HG03378 (cell line): ENCODE results near the gene CSF1.

Experiments
- ATAC-seq: cut with Tn5 transposase; IDR thresholded peaks from one replicate; pipeline ENCODE4 v1.9.1; 2021; ENCODE audit warnings: mild to moderate bottlenecking, moderate library complexity; ENCODE audit not compliant: unreplicated experiment

The CSF1 gene

DNA sequence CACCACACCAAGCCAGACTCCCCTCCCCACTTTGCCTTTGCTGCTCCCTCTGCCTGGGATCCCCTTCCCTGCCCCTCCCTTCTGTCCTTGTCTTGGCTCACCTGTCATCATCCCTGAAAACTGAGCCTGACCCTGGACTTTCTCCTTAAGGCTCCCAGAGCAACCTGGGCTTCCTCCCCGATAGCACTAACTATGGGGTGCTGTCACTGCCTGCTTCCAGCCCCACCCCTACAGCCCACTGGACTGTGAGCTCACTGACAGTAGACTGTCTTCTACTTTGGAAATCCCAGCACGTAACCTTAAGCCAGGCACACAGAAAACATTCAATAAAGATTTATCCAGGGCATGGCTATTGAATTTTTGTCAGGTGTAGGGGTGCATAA lies 9.5 kb upstream of the CSF1 start:
- no peak for ATAC-seq

DNA sequence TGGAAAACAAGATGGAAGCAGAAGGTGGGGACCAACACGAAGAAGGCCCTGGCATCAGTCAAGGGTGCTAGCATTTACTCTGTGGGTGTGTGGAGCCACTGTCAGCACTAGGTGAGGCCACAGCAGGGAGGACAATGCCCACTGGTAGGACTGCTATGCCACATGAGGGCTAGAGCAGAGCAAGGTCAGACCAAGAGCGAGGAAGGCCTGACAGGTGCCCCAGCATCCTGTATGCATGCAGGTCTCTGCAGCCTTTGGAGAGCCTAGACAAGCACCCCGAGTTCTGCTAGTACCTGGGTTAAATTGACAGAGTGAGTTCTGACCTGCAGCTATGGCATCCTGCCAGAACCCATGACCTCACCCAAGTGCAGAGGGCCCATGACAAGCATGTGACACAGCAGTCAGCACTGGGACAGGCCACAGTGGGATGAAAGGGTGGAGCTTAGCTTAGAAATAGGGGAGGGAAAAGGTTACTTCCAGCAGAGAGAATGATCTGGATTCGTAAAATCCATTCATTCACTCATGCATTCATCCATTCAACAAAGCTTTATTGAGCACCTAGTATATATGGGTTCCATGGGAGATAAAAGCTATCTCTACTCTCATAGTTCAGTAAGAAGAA lies 9.0 kb upstream of the CSF1 start:
- no peak for ATAC-seq

DNA sequence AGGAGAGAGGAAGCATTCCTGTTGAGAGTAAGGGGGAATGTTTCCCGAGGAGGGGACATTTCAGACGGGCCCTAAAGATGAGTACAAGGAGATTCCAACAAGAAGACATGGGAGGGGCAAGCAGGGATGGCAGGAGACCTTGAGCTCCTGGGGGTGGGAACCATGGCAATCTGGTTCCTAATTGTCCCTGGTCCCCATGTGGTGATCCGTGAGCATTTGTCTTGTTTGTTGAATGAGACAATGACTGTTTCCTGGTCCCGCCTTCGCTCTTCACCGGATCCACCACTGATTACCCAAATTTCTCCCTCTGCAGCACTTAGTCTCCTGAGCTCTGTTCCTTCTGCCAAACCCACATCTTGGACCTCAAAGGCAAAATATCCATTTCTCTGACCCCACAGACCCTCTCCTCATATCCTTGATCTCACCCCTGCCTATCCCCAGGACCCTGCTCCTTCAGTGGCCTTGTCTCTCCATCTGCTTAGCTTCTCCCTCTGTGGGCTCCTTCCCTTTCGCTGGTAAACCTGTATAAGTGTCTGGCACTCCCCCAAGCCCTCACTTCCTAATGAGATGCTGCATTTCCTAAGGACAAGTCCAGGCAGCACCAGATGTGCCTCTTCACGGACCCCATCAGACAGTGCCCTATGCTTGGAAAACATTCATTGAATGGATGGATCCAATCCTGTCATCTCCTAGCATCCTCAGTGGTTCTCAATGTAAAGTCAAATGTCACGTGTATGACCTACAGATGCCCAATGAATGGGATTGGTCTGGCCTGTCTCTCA lies 8.3 kb upstream of the CSF1 start:
- ATAC-seq = no peak

DNA sequence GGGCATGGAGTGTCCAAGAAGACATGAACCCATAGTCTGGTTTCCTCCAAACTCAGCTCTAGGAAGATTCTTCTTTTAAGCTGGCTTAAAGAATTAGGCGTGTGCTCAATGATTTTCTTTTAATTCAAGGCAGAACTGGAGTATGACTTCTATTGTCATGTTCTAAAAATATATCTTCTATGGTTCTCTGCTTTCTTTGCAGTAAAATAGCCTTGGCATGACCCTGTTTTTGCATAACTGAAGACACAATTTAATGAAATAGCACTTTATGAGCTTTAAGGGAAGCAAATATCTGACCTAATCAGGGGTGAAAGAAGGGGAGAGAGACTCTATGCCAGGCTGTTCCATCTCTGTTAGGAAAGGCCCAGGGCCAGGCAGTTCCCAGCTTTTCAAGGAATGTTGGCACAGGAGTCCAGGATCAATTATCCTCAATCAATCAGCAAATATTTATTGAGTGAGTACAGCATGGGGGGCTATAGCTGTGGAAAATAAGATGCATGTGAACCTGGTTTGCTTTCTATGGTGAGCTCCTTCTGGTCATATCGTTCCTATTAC lies 7.2 kb upstream of the CSF1 start:
- ATAC-seq = no peak

DNA sequence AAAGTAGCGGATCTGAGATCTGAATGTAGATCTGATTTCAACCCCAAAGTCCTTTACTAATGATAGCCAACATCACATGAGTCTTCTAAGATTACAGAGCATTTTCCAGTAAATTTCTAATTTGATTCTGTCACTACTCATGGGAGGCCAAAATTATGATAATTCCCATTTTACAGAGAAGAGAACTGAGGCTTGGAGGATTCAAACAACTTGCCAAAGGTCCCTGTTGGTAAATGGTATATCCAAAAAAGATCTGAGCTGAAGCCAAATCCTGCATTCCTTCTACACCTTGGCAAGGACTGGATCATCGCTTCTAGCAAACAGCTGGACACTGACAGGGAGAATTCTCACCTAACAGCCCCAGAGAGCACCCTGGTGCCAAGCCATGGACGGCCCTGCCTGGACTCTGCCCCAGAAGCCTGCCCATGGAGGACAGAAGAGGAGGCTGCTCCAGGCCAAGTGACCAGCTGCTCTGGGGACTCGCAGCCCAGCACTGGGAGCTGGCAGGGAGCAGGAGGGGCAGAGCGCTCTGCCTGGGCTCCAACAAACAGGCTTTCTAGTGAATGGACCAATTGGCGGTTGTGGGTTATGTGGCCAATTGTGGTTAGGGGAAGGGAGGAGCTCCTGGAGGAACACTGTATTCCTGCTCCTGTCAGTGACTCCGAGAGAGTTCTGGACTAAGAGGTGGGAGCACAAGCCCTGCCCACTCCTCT lies 6.4 kb upstream of the CSF1 start:
- no peak for ATAC-seq

DNA sequence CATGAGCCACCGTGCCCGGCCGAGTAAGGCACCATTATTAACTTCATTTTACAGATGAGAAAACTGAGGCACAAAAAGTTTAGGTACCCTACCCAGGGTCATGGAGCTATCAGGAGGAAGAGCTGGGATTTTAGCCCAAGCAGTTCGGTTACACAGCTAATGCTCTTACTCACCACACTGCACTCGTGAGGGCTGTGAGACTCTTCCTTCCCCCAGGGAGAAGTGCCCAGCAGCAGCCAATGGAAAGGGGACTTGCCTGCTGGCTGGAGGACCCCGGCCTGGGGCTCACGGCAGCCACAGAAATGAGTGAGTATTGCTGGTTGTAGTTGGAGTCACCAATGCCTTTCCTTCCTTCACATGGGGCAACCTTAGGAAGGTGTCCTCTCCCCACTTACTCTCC lies 5.2 kb upstream of the CSF1 start:
- ATAC-seq = no peak

DNA sequence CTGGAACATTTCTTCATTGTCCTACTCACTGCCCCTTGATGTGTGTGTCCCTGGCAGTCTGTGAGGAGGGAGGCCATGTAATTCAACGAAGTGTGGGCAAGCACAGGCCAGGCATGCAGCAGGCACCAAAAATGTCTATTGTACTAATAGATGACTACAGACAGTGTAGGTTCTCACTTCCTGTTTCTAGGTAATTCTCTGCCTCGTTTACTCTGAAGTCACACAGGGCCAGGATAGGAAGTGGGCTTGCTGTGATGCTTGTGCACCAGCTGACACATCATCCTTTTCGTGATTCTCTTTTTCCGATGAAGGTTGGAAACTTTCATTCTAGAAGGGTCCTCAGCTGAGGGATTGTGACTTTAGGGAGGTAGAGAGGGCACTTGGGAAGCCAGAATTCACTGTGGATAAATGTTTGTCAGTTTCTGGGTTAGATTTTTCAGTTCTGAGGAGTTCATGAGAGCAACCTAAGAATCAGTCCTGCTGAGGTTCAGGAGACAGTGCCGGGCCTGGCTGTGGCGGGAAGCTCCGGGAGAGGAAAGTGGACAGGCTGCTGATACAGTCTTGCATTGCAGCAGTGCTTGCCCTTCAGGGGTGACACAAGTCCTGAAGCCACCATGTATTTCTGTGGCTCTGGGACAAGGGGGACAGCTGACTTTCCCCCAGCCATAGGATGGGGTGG lies 4.3 kb upstream of the CSF1 start:
- peak; percentile 84 for ATAC-seq

DNA sequence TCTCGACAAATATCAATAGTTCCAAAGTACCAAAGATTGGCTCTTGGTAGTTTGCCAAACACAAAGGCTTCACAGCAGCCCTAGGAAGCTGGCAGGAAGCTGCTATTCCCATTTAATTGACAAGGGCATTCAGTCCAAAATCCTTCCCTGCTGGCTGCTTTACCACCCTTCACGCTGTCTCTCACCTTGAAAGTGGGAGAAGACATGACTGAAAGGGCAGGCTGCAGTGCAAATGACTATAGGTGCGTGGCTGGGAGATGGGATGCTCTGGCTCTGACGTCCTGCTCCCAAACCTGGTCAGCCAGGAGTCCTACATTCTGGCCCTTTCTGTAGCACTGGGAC lies 3.8 kb upstream of the CSF1 start:
- no peak for ATAC-seq

DNA sequence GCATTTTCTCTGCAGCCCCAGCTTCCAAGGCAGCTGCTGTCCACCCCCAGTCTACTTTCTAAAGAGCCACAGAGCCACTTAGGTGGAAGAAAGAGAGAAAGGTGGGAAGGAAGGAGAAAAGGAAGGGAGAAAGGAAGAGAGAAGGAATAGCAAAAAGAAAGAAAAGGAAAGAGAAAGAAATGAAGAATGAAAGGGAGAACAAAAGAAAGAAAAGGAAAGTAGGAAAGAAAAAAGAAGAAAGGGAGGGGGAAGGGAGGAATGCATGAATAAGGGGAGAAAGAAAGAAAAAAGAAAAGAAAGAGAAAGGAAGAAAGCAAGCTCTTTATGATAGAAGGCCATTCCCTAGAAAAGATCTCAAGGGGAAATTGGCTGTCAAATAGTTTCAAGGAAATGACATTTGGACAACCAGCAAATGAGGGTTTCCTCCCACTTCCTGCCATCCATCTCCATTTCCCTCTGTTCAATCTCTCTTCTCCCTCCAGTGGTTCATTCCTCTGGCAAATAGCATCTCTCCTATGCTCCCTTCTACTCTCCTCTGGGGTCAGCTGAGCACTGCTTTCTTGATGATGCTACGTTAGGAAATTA lies 3.4 kb upstream of the CSF1 start:
- ATAC-seq = no peak

DNA sequence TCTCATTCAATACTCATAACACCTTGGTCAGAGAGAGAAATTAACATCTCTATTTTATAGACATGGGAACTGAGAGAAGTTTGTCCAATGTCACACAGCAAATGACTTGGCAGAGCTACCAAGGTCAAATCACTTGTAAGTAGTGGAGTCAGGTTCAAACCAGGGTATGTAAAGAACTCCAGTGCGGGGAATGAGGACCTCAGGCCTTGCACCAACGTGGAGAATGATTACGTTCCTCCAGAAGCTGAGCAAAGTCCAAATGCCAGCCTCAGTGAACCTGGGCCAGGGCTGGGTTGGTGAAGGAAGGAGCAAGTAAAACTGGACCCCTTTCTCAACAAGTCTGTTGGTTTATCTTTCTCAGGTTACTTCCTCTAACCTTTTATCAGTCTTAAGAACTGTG lies 1.8 kb upstream of the CSF1 start:
- ATAC-seq = no peak

DNA sequence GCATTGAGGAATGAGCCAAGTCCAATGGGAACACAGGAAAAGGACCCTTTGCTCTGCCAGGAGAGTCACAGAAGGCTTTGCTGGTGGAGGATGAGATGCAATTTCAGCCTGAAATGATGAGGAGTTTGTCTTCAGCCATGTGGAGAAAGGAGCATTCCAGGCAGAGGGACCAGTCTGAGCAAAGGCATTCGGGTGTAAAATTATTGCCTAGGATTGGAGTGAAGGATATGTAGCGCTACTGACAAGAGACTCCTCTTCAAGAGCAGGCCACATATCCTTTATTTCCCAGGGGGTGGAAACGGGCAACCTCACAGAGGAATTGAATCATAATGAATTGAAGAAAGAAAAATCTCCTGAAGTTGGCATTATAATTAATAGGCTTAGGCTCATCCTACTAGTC lies 1.1 kb upstream of the CSF1 start:
- no peak for ATAC-seq

DNA sequence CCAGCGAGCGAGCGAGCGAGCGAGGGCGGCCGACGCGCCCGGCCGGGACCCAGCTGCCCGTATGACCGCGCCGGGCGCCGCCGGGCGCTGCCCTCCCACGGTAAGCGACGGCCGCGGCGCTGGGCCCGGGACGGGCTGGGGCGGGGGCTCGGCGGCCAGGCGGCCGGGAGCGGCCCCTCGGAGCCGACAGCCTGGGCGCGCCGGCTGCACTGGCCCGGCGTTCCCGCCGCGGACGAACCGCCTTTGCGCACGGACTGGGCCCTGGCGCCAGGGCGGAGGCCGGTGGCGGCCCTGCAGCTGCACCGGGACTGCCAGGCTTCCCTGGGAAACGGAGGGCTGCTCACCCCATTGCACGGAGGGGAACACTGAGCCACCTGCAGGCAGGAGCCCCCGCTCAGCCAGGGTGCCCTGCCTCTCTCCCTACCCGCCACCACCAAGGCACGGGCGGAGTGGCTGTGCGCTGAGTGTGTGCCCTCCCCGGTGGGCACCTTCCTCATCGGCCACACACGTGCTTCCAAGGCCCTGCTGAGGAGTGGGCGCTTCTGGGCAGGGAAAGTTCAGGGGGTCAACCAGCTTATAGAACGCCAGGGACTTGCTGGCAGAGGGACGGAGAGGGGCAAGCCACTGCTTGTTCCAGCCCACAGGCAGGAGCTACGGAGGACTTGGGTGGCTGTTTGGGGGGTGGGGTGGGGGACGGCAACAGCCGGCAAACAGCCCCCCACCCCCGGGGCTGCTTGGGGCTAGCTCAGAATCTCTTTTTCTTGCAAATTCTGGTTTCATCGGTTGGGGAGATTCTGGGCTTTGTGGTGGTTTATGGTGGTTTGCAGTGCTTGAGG lies 532 bp downstream of the CSF1 start:
- no peak for ATAC-seq

DNA sequence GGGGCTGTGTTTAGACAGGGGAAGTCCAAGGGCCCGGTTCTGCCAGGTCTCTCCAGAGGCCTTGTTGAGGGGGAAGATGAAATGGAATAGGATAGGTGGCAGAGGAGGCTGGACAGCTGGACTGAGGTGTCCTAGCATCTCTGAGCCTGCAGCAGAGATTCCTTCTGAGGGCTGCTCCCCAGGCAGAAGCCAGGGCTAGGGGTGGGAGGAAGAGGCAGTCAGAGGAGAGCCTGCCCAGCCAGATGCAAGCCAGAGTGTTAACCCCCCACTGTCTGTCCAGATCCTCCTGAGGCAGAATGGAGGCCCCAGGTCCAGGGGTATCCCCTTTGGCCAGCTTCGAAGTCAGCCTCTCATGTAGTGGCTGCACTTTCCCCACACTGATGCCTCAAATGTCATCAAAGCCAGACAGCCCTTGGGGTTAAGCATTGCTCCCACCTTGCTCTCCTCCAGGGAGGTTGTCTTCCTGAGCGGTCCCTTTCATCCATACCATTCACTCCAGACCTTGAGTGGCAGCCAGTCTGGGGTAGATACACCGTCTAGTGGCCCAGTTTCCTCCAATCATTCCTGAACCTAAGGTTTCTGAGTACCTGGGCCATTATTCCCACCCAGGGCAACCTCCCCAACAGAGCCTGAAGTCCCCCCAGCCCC lies 1.7 kb downstream of the CSF1 start:
- no peak for ATAC-seq

DNA sequence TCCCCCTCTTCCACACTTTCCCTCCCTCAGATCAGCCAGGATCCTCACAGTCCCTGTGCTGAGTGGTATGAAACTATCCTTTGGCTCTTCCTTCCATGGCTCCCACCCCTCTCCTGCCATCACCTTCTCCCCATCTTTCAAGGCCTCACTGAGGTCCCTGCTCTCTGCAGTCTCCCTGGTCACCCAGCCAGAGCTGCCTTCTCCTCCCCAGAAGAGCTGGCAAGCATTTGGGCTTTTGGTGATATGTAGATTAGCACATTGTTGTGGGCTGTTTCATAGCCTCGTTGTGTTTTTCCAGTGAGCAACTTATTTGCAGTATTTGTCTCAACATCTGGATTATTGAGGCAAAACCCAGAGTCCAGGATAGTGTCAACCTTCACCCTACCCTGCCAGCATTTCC lies 2.2 kb downstream of the CSF1 start:
- ATAC-seq = no peak

DNA sequence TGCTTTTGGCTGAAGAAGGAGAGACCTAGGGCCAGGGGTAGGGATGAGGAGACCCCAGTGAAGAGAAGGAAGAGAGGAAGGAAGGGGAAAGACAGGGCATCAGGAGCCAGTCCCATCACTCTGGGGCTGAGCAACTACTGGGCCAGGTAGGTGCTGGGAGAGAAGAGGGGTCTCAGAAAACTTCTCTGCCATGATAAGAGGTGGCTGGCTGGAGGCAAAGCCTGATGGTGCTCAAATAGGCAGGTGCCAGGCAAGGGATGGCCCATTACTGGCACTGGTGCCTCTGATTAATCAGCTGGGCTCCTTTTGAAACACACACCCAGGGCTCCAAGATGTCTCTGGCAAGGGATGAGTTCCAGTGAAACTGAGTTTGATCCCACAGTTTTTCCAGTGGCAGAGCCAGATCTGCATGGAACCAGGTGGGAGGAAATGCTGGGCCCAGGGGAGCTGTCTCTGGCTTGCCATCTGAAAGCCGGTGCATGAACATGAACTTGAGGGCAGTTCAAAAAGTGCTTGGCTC lies 2.8 kb downstream of the CSF1 start:
- no peak for ATAC-seq

DNA sequence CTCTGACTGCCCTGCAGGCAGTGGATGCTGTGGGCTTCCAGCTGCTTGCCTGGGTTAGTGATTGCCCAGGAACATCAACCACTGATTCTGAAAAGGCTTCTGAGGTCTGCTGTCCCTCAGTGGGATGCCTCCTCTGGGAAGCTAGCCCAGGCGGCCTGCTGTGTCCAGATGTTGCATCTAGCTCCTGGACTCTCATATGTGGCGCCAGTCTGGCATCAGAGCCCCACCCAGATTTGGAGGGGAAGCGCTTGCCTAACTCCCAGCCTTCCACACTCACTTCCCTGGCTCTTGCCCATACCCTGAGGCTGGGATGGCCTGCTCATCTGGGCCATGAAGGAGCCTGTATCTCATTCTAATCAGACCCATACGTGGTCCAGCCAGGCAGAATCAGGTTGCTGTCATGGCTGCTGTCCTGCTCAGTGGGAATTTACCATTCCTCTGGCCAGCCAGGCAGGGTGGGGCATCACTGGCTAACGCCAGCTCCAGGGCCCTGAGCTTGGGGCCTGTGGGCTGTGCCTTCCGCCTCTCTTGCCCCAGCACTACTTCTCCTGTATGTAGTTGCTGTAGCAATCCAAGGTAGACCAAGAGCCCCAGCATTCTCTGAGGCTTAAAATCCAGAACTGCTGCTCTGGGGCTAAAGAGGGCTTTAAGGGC lies 4.1 kb downstream of the CSF1 start:
- no peak for ATAC-seq

DNA sequence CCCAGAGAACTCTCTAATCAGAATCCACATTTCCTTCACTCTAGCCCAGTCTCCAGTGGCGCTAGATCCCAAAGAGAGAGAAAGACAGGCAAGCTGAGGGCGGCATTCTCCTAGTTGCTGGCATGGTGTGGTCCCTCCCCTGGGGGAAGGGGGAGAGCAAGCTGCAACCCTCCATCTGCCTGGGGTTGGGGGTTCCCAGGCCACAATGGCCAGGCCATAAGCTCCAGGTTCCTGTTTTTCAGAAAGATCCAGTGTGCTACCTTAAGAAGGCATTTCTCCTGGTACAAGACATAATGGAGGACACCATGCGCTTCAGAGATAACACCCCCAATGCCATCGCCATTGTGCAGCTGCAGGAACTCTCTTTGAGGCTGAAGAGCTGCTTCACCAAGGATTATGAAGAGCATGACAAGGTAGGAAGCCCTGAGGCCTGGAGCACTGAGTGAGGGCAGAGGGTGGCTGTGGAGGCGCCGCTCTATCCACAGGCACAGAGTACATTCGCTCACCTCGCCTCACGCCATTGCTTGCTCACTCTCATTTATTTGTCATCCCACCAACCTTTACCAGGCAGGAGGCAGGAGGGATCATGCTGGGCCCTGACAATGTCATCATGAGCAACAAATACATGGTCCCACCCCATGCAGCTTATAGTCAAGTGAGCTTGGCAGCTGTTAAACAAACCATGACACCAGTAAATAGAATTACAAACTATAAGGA lies 6.6 kb downstream of the CSF1 start:
- no peak for ATAC-seq
